HG02588 (cell line): ENCODE data around the gene ANGPTL4.

Source experiments
- ATAC-seq: cut with Tn5 transposase; IDR thresholded peaks from one replicate; pipeline ENCODE4 v1.9.1; 2021; ENCODE audit warnings: mild to moderate bottlenecking, moderate library complexity; ENCODE audit not compliant: unreplicated experiment

Gene ANGPTL4

GRCh38 chr19:8387688-8388611 lies 24.0 kb downstream of the ANGPTL4 start:
- no peak for ATAC-seq

DNA sequence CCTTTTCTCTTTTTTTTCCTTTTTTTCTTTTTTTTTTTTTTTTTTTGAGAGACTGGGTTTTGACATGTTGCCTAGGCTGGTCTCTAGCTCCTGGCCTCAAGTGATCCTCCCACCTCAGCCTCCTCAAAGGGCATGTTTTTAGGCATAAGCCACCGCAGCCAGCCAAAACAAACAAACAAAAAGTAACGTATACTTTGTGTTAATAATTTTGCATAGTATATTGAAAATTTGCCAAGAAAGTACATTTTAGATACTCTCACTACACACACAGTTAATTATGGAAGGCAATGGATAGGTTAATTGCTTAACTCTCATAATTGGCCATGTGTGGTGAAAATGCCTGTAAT lies 24.6 kb downstream of the ANGPTL4 start:
- no peak for ATAC-seq

DNA sequence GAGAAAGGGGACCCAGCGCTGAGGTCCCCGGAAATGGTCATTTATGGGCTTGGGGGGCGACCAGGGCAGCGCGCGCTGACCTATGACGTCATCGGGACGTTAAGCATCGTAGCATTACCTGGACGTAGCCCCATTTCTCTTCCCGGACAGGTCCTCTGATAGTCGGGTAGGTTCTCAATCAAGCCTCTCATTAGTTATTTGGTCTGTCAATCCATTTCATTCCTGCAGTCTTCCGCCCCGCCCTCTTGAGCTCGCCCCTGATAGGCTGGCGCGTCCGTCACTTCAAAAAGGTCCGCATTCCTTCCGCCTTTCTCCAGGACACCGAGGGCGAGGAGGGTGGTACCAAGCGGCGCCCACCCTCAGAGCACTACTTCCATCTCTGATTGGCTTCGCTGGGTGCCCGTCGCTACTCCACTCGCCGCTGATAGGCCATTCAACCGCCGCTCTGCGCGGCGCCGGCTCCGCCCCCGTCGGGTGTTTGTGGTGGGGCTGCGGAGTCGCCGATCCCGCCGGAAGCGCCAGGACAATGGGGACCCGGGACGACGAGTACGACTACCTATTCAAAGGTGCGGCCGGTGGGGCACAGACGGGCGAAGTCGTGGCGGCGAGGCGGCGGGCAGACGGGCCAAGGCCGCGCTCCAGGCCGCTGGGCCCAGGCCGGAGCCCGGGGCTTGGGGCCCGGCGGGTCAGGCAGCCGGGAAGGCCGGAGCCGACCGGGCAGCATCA lies 26.1 kb downstream of the ANGPTL4 start, which contains the start of gene RAB11B:
RAB11B (plus strand) TSS at position 470 of the 726 bp plus-strand sequence; CDS start at position 527, 57 bp downstream.
- peak; percentile 86 for ATAC-seq

- peak; percentile 35 for ATAC-seq
Measured at GRCh38 chr19:8390617-8390981, 26.6 kb downstream of the ANGPTL4 start.

- no peak for ATAC-seq
Measured at GRCh38 chr19:8391198-8392016, 27.5 kb downstream of the ANGPTL4 start.

DNA sequence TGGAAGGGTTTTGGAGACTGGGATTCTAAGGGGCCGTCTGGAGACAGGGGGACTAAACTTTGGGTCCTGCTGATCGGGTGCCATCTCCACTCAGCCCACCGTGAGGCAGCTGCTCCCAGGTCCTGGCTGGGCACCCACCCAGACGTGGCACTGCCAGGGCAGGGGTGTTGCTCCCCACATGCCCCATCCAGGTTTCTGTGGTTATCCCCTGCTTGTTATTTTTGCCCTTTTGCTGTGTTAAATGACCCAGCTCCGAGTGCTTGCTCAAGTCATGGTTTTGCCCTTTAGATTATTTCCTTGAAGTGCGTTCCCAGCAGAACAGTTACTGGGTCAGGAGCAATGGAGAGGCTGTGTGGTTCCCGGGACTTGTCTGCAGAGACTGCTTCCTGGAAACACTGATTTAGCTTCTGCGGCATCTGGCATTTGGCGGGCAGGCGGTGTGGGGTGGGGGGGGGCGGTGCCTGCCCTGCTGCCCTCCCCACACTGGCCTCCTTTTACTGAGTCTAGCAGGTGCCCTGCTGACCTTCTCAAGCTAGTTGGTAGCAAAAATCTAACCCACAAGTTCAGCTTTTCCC lies 28.1 kb downstream of the ANGPTL4 start:
- no peak for ATAC-seq

DNA sequence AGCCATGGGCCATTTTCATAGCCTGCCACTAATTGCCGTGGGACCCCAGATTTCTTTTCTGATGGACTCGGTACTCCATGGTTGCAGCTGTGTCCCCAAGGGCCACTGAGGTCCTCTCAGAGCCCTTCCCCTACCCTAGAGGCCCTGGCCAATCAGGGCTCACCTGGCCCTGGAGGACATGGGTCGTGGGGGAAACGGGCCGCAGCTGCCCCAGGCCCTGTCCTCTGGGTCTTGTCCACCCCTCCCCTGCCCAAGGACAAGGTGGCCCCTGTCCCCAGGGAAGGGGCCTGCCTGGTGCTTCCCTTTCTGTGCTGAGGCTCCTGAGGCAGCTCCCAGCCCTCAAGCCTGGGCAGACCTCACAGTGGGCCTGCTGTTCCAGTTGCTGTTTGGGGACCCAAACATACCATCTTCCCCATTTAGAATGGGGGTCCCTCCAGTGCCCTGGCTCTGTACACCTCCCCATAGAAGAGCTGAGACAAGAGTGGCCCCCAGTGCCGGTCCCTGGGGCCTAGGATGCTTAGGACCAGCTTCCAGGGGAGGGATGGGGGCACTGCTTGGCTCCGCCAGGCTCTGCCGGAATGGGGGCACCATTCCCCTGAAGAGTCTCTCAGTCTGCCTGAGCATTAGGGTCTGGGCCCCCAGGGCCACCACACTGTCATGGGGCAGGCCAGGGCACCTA lies 29.4 kb downstream of the ANGPTL4 start:
- no peak for ATAC-seq

DNA sequence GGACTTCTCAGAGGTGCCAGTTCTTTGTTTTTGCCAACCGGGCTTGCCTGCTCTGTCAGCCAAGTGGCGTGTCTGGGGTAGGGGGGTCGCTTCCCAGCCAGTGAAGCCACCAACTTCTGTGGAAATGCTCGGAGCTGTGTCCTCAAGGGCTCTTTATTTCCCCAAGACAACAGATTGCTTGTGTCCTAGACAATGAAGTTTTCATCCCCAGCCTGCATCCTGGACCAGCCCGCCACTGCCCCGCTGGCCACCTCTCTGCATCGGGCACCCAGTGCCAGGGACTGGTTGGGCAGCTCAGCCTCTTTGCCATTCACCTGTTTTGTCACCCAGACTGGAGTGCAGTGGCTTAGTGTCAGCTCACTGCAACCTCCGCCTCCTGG lies 29.9 kb downstream of the ANGPTL4 start:
- no peak for ATAC-seq

GRCh38 chr19:8395621-8396082 lies 31.7 kb downstream of the ANGPTL4 start:
- ATAC-seq, result no peak

DNA sequence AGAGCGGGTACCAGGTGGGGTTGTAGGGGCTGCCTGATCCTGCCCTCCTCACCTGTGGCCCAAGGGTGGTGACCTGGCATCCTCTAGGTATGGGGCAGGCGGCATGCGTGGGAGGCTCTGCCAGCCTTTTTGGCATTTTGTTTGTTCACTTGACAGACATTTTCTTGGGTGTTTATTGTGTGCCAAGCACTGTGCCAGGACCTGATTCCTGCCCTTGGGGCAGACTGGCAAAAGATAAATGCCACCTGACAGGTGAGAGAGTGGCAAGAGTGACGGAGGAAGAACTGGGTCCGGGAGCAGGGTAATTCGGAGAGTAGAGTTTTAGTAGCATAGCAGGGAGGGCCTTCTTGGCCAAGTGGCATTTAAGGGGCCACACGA lies 32.2 kb downstream of the ANGPTL4 start:
- no peak for ATAC-seq

DNA sequence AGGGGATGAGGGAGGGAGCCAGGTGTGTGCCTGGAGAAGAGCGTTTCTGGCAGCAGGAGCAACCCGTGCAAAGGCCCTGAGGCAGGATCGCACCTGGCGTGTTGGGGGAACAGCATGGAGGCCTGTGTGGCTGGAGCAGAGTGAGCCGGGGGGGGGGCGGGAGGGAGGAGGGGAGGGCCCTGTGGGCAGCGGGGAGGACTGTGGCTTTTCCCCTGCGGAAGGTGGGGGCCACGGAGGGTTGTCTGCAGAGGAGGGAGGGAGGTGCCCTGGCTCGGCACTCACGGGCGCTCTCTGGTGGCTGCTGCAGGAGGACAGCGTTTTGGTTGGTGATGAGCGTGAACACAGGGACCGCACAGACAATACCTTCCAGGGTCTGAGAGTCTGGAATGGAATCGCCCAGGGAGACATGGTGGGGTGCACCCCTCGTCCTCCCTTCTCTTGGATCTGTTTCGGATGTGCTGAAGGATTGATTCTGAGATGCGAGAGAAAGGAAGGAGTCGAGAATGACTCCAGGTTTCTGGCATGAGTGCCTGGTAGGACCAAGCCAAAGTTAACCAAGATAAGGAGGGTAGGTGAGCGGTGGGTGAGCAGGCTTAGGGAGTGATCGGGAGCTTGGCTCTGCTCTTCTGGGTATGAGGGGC lies 32.7 kb downstream of the ANGPTL4 start:
- no peak for ATAC-seq

DNA sequence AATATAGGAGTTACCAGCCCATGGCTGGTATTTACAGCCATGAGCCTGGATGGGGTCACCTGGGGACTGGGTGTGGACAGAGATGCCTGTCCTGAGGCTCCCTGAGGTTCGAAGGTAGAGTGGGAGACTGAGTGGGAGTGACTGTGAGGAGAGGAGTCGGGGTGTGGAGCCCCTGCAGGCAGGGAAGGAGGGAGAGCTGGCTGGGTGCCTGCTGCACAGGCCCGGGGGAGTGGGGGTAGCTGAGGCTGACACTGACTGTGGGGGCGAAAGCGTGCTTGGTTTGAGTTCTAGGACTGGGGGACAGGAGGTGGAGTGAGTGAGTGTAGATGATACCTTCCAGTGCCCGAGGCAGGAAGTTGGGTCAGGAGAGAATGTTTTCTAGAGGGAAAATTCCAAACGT lies 33.3 kb downstream of the ANGPTL4 start:
- no peak for ATAC-seq

DNA sequence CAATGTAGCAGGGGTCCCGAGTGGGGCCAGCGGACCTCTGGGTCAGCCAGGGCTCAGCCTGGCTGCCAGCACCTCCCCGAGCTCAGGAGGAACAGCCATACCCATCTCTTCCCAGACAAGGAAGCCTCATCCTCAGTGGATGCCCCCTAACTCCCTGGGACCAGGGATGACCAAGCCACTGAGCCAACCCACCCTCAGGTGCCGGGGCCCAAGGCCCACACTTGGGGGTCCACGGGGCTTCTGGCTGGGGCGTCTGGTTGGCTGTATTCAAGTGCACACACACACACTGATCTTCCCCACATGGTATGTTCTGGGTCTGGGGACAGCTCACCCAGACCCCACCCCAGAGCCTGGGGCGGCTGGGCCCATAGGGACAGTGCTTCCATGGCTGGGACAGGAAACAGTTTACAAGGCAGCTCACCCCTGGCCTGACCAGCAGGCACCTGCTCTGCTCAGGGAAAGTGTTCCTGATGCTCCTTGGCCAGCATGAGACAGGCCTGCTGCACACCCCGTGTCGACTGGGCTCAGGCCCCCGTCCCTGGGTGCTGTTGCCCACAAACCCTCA lies 33.9 kb downstream of the ANGPTL4 start:
- ATAC-seq, result no peak

DNA sequence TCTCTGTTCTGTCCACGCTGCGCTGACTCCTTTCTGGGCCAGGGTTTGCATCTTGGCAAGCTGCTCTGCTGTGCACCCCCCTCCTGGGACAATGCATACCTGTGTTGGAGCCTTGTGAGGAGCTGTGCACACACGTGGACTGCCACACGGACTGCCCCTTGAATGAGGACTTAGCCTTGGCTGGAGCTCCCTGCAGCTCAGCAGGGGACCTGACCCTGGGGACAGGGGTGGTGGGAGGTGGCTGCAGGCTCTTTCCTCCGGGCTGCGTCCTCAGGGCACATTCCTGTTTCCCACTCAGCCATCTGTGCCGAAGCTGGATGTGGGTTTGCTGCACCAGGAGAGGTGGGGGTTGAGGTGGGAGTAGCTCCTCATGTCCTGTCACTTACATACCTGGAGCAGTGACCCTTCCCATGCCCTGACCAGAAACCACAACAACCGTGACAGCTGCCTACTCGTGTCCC lies 34.4 kb downstream of the ANGPTL4 start:
- ATAC-seq, result no peak

GRCh38 chr19:8399681-8400188 lies 35.8 kb downstream of the ANGPTL4 start:
- ATAC-seq, result no peak

- no peak for ATAC-seq
Measured at GRCh38 chr19:8401981-8402411, 38.0 kb downstream of the ANGPTL4 start.

GRCh38 chr19:8403098-8403819 lies 39.3 kb downstream of the ANGPTL4 start:
- no peak for ATAC-seq

- no peak for ATAC-seq
Measured at GRCh38 chr19:8403820-8404109, 39.8 kb downstream of the ANGPTL4 start.
